ENCODE measurements around the gene PDE4DIP. TPM values are rescaled to one million over a fixed set of nuclear protein-coding genes. Genes with fewer than 3 reads are reported as not detected.
"Not testable (repeated sequence)": the region's sequence is repeated elsewhere in the genome, so short reads cannot be mapped to it uniquely, and the experiment has no call there.

The PDE4DIP gene
- total RNA-seq, 1 donor from 2014 or later, result 12.0 TPM

DNA sequence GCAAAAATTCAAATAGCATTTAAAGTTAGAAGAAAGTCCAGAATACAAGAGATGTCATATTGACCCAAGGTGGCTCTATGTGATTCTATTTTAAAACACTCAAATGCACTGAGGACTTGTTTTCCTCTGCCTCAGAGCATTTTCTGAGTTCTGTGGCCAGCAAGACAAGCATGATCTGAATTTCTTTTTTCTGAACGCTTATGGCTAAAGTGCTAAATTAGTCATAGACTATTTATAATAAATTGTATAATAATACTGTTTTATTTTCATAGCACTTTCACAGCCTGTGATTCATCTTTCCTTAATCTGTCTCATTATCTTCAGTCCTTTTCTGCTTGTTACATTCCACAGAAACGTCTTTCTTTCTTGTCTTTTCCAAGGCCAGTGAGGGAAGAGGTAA lies 7.5 kb downstream of the PDE4DIP start:
- H3K4me1 Mint-ChIP-seq (ENCODE audit: low read depth); H3K9me3 Mint-ChIP-seq; DNase-seq (ENCODE audit: low spot score); H3K4me3 Mint-ChIP-seq (ENCODE audit: low read depth); H3K27ac Mint-ChIP-seq; H3K27me3 Mint-ChIP-seq (ENCODE audit: low read depth); H3K36me3 Mint-ChIP-seq (ENCODE audit: low read depth); intact Hi-C loops (cut with micrococcal nuclease): not testable (repeated sequence)

DNA sequence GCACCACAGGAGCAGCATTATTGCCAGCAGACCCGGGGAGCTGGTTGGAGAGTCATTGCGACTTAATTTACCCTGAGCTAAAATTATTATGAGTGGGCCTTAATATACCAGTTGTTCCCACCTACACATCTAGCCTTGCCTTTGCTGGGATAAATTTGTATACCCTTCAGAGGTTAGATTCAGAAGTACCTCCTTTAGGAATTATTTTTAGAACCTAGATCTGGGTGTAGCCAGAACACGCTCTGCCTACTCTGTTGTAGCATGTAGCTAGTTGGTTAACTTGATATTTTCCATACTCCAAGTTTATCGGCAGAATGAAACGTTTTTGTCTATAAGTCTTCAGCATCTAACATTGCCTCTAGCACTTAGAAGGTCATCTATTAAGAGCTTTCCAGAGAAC lies 9.1 kb downstream of the PDE4DIP start:
- H3K9me3 Mint-ChIP-seq; DNase-seq (ENCODE audit: low spot score); H3K36me3 Mint-ChIP-seq (ENCODE audit: low read depth); H3K4me3 Mint-ChIP-seq (ENCODE audit: low read depth); H3K4me1 Mint-ChIP-seq (ENCODE audit: low read depth); H3K27me3 Mint-ChIP-seq (ENCODE audit: low read depth); intact Hi-C loops (cut with micrococcal nuclease); H3K27ac Mint-ChIP-seq: not testable (repeated sequence)

DNA sequence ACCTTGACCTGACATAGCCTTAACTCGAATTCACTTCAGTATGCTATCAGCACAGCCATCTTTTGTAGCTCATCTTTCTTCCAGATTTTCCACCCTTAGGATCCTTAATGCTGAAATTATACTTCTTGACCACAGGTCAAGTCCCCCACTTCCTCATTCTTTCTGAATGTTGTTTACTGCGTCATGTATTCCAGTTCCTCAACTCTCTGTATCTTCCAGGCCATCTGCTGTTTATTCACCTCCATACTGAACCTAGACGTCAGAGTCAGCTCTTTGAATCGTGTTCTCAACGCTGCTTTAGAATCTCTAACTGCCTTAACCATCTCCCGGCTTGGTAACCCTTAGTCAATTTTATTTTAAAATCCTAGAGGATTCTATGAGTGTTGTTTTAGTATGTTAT lies 9.8 kb downstream of the PDE4DIP start:
- H3K27ac Mint-ChIP-seq; intact Hi-C loops (cut with micrococcal nuclease); DNase-seq (ENCODE audit: low spot score); H3K4me3 Mint-ChIP-seq (ENCODE audit: low read depth); H3K4me1 Mint-ChIP-seq (ENCODE audit: low read depth); H3K27me3 Mint-ChIP-seq (ENCODE audit: low read depth); H3K36me3 Mint-ChIP-seq (ENCODE audit: low read depth); H3K9me3 Mint-ChIP-seq: not testable (repeated sequence)

DNA sequence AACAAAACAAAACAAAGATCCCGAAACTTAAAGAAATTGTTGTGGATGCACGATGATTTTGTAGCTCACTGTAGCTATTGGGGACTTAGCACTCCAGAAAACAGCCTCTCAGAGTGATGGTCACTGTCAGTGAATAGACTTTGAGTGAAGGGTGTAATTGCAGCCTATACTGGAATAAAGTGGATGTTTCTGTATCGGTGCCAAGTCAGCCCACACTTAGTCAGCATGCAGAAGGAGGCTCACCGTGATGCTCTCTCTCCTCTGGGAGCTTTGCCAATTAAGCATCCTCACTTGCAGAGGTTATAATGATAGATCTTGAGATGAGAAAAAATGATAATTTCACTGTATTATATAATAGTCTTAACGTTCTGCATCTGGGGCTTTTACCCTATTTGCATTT lies 11.1 kb downstream of the PDE4DIP start:
- H3K9me3 Mint-ChIP-seq; intact Hi-C loops (cut with micrococcal nuclease): not testable (repeated sequence)

GRCh38 chr1:148860049-148860448 lies 15.8 kb downstream of the PDE4DIP start:
- H3K9me3 Mint-ChIP-seq; H3K36me3 Mint-ChIP-seq (ENCODE audit: low read depth); H3K4me1 Mint-ChIP-seq (ENCODE audit: low read depth); DNase-seq (ENCODE audit: low spot score); H3K27ac Mint-ChIP-seq; H3K27me3 Mint-ChIP-seq (ENCODE audit: low read depth); H3K4me3 Mint-ChIP-seq (ENCODE audit: low read depth); intact Hi-C loops (cut with micrococcal nuclease): not testable (repeated sequence)

More for the DNA sequence above, 11.1 kb downstream of the PDE4DIP start:
- H3K36me3 Mint-ChIP-seq (ENCODE audit: low read depth); H3K27me3 Mint-ChIP-seq (ENCODE audit: low read depth); H3K27ac Mint-ChIP-seq; DNase-seq (ENCODE audit: low spot score); H3K4me3 Mint-ChIP-seq (ENCODE audit: low read depth); H3K4me1 Mint-ChIP-seq (ENCODE audit: low read depth): not testable (repeated sequence)

DNA sequence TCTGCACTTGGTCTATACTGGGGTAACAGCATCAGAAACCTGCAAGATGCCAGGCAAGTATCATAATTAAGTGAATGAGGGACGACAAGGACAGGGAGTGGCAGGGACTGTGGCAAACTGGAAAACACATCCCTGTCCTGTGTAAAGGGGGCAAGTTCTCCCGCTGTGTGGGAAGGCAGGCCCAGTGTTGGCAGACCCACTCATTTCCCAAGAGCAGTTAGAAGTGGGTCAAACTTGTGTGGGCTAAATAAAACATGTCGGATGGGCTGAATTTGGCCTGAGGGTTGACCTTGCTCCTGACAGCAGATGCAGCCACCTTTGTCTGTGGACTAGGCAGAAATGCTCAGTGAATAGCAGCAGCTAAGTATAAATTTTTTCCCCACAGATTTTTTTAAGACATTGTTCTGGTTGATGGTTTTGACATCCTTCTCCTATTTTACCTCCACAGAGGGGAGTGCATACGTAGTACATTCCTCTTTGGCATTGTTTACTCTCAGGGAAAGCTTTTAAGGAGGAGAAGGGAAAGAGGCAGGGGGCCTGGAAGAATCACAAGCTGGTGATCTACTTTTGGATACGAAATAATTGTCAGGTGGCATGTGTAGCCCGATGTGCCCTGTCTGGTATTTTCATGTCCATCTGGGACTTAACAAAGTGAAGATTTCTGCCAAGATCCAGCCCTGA lies 16.5 kb downstream of the PDE4DIP start:
- H3K36me3 Mint-ChIP-seq (ENCODE audit: low read depth); H3K9me3 Mint-ChIP-seq; H3K4me1 Mint-ChIP-seq (ENCODE audit: low read depth); H3K4me3 Mint-ChIP-seq (ENCODE audit: low read depth); H3K27me3 Mint-ChIP-seq (ENCODE audit: low read depth); H3K27ac Mint-ChIP-seq; intact Hi-C loops (cut with micrococcal nuclease); DNase-seq (ENCODE audit: low spot score): not testable (repeated sequence)

DNA sequence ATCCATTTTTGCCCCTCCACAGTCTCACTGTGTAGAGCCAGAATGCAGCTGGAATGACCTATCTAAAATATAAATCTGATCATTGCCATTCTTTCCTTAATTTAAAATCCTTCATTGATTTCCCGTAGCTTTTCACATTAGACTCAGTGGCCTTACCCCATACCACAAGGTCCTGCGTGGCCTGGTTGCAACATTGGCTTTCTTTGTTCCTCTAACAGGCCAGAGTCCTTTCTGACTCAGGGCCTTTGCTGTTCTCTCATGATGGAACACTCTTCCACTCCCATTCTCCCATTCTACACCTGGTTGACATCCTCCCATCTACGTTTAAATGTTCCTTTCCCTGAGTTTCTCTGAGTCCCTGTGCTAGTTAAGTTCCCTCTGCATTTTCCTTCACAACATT lies 18.4 kb downstream of the PDE4DIP start:
- H3K9me3 Mint-ChIP-seq; H3K27me3 Mint-ChIP-seq (ENCODE audit: low read depth); intact Hi-C loops (cut with micrococcal nuclease); H3K4me1 Mint-ChIP-seq (ENCODE audit: low read depth); DNase-seq (ENCODE audit: low spot score); H3K36me3 Mint-ChIP-seq (ENCODE audit: low read depth); H3K27ac Mint-ChIP-seq; H3K4me3 Mint-ChIP-seq (ENCODE audit: low read depth): not testable (repeated sequence)

- intact Hi-C loops (cut with micrococcal nuclease); H3K9me3 Mint-ChIP-seq; H3K4me3 Mint-ChIP-seq (ENCODE audit: low read depth); DNase-seq (ENCODE audit: low spot score); H3K27me3 Mint-ChIP-seq (ENCODE audit: low read depth); H3K4me1 Mint-ChIP-seq (ENCODE audit: low read depth); H3K27ac Mint-ChIP-seq; H3K36me3 Mint-ChIP-seq (ENCODE audit: low read depth): not testable (repeated sequence)
Observed at GRCh38 chr1:148868924-148869633, 24.9 kb downstream of the PDE4DIP start.

GRCh38 chr1:148869634-148869961 lies 25.4 kb downstream of the PDE4DIP start:
- H3K4me3 Mint-ChIP-seq (ENCODE audit: low read depth); DNase-seq (ENCODE audit: low spot score); H3K27me3 Mint-ChIP-seq (ENCODE audit: low read depth); H3K27ac Mint-ChIP-seq; intact Hi-C loops (cut with micrococcal nuclease); H3K36me3 Mint-ChIP-seq (ENCODE audit: low read depth); H3K4me1 Mint-ChIP-seq (ENCODE audit: low read depth); H3K9me3 Mint-ChIP-seq: not testable (repeated sequence)

DNA sequence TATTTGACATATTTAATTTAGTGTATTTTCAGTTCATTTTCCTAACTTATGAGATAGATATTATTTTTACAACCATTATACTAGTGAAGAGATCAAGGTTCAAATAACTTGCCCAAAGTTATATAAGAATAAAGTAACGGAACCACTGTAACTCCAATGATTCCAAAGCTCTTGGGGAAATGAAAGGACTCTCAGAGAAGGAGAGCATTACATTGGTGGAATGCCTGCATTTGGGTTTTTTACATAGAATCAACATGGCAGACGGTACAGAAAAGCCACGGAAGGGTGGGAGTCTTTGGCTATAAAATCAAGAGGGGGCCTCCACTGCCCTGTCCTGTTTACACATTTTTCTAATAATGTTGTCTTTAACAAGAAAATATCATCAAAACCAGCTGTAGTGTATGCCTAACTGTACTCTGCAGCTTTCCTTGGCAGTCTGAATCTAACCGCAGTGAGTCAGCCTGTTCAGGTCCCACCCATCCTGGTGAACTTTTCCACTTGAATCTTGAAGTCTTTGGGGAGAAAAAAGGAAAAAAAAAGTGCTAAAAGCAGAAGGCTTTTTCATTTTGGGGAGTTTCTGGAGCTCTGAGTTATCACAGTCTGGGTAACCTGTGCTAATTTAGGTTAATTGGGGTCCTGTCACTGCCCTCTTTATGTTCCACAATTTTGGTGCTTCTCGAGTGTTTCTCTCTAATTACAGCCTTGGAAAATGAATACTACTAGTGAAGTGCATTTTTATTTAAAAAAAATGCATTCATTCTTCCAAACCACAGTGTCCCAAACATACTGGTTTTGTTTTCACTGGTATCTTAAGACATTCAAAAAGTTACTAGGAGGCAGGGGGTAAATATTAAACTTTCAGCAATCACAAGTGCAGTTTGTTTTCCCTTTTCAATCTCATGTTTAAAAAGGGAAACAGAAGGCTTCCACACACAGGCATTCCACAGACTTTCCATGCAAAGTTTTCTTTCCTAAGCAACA lies 30.5 kb downstream of the PDE4DIP start:
- DNase-seq (ENCODE audit: low spot score); H3K4me3 Mint-ChIP-seq (ENCODE audit: low read depth); H3K27ac Mint-ChIP-seq; H3K27me3 Mint-ChIP-seq (ENCODE audit: low read depth); H3K36me3 Mint-ChIP-seq (ENCODE audit: low read depth); H3K9me3 Mint-ChIP-seq; H3K4me1 Mint-ChIP-seq (ENCODE audit: low read depth); intact Hi-C loops (cut with micrococcal nuclease): not testable (repeated sequence)

DNA sequence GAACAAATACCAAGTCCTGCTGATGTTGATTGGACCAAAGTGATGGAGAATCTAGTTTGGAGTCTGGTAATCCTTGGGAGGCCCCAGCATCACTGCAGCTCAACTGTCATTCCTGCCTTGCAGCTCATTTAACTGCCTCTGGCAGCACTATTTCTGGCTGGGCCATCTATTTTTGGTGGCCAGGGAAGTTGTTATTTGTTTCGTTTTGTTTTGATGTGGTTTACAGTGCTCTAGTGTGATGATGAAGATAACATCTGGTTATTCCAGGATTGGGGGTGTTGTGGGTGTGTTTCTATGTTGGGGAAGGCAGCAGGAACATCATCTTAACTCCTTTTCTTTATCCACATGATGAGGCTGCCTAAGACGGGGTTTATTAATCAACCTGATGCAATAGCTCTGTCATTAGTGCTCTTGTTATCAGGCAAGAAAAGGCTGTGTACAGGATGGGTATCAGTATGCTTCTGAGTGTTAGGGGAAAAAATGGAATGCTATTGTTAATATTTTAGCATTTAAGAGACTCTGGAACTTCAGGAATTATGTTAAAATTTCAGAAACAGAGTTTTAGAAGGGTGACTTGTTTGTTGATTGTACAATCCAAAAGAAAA lies 35.7 kb downstream of the PDE4DIP start:
- H3K9me3 Mint-ChIP-seq, result not testable (repeated sequence)

DNA sequence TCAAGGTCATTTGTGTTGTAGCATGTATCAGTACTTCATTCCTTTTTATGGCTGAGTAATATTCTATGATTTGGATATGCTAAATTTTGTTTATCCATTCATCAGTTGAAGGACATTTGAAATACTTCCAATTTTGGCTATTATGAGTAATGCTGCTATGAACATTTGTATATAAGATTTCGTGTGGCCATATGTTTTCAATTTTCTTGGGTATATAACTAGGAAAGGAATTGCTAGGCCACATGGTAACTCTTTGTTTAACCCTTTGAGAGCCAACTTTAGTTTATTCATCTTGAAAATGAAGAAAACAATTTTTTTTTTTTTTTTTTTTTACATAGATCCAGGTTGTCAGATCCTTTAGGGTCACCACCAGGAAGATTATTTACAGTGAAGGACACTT lies 37.0 kb downstream of the PDE4DIP start:
- H3K4me3 Mint-ChIP-seq (ENCODE audit: low read depth); H3K27ac Mint-ChIP-seq; H3K27me3 Mint-ChIP-seq (ENCODE audit: low read depth); H3K9me3 Mint-ChIP-seq; H3K36me3 Mint-ChIP-seq (ENCODE audit: low read depth); H3K4me1 Mint-ChIP-seq (ENCODE audit: low read depth); DNase-seq (ENCODE audit: low spot score); intact Hi-C loops (cut with micrococcal nuclease): not testable (repeated sequence)

More for the DNA sequence above, 35.7 kb downstream of the PDE4DIP start:
- H3K27ac Mint-ChIP-seq; intact Hi-C loops (cut with micrococcal nuclease); H3K27me3 Mint-ChIP-seq (ENCODE audit: low read depth); DNase-seq (ENCODE audit: low spot score); H3K36me3 Mint-ChIP-seq (ENCODE audit: low read depth); H3K4me1 Mint-ChIP-seq (ENCODE audit: low read depth); H3K4me3 Mint-ChIP-seq (ENCODE audit: low read depth): not testable (repeated sequence)

Data from activated T-helper 2 cell treated with anti-CD3 and anti-CD28 coated beads, Interferon-gamma antibody, Interleukin-2, Interleukin-4, amounts not matched to agents 10 μg/mL and 5 μg/mL and 100 μg/mL, durations not matched to agents 14 hours and 24 hours and 36 hours (primary cell).